NT2/D1 (cell line): ENCODE measurements around the gene CDKN1C.

Experiments
- DNase-seq: peaks from one replicate; pipeline ENCODE4 v3.0.0-alpha.2; 2011; ENCODE audit warnings: low read depth, low spot score
- H3K27me3 ChIP-seq: 2 replicates; pipeline ENCODE4 v1.6.0; 2011; ENCODE audit warnings: mild to moderate bottlenecking; ENCODE audit not compliant: insufficient read length, insufficient read depth
- H3K36me3 ChIP-seq: 2 replicates; pipeline ENCODE4 v1.6.1; 2011; ENCODE audit warnings: mild to moderate bottlenecking, low read length, mixed read lengths; ENCODE audit not compliant: insufficient read depth, insufficient read length
- H3K4me1 ChIP-seq: 2 replicates; pipeline ENCODE4 v1.5.1; 2011; ENCODE audit not compliant: insufficient read depth, insufficient read length
- H3K4me3 ChIP-seq: 2 replicates; pipeline ENCODE4 v1.5.1; 2011; ENCODE audit warnings: low read depth; ENCODE audit not compliant: insufficient read length
- H3K9ac ChIP-seq: 2 replicates; pipeline ENCODE4 v1.6.0; 2011; ENCODE audit warnings: low read depth; ENCODE audit not compliant: insufficient read length
- H3K9me3 ChIP-seq: 2 replicates; pipeline ENCODE4 v1.5.1; 2011; ENCODE audit warnings: mild to moderate bottlenecking, low read length; ENCODE audit not compliant: insufficient read depth
- SUZ12 ChIP-seq: IDR thresholded peaks from 2 replicates; pipeline ENCODE4 v1.6.1; 2011; ENCODE audit not compliant: insufficient read length, insufficient read depth; ENCODE audit errors: extremely low read depth
- YY1 ChIP-seq: IDR thresholded peaks from 2 replicates; pipeline ENCODE4 v1.6.1; 2011; ENCODE audit not compliant: insufficient read length, insufficient read depth
- ZNF274 ChIP-seq: IDR thresholded peaks from 2 replicates; pipeline ENCODE4 v1.6.1; 2011; ENCODE audit warnings: mild to moderate bottlenecking, low read depth, low read length

The CDKN1C gene

DNA sequence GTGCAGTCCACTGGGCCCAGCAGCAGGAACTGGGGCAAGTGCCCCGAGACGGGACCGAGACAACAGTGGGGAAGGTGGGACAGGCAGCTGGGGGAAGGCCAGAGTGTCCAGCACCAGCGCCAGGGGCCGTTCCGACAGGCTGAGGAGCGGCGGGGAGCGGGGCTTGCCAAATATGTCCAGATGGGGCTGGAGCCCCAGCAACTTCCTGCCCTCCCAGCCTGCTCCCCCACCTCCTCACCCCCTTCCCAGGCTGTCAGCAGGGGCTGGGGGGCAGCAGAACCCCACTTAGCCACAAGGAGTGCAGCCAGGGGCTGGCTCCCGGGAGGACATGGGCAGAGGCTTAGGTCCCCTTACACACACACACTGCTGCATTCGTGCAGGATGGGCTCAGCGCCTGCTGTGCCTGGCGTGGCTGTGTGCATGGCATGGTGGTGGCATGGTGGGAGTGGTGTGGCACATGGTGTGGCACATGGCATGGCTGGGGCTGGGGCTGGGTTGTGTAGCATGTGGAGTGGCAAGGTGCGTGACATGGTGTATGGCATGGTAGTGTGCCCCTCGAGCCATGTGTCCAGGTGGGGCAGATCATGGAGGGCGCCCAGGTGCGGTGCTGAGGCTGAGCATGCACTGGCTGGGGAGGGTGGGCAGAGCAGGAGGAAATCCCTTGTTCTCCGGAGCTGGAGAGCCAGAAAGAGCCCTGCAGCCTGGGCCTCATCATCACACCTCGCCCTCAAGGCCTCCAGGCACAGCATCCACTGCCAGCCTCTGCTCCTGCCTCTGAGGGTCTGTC, 51.7 kb downstream of the CDKN1C start:
- Histone ChIP-seq H3K27me3 (no peaks in the 10 kb centered on the region), H3K4me1 (peaks cover 25% of the 10 kb centered on the region), H3K9me3 (peaks cover 4% of the 10 kb centered on the region; the same call in 1 of the 2 replicates), H3K36me3 (no peaks in the 10 kb centered on the region), H3K4me3 (no peak overlapping the region), H3K9ac (no peak overlapping the region)
- no peak for DNase-seq
- TF ChIP-seq SUZ12, result no peak
- TF ChIP-seq ZNF274, result no peak
- no peak for TF ChIP-seq YY1
